Endothelial cell (in vitro differentiated cells): ENCODE data around the gene PLEKHG7. TPM values are rescaled to one million over a fixed set of nuclear protein-coding genes. Genes with fewer than 3 reads are reported as not detected.

ENCODE experiments used
- DNase-seq: peaks from one replicate; pipeline ENCODE4 v3.0.0; 2021; ENCODE audit warnings: low spot score
- H3K27ac Mint-ChIP-seq: one replicate; pipeline ENCODE4 v1.8.0; 2021; ENCODE audit warnings: mixed read lengths, inconsistent platforms; ENCODE audit not compliant: unreplicated experiment
- H3K27me3 Mint-ChIP-seq: one replicate; pipeline ENCODE4 v1.8.0; 2021; ENCODE audit warnings: mild to moderate bottlenecking, moderate library complexity, mixed read lengths, inconsistent platforms; ENCODE audit not compliant: unreplicated experiment
- H3K36me3 Mint-ChIP-seq: one replicate; pipeline ENCODE4 v1.8.0; 2021; ENCODE audit warnings: mild to moderate bottlenecking, low read depth, mixed read lengths, inconsistent platforms; ENCODE audit not compliant: unreplicated experiment
- H3K4me1 Mint-ChIP-seq: one replicate; pipeline ENCODE4 v1.8.0; 2021; ENCODE audit warnings: mild to moderate bottlenecking, mixed read lengths, inconsistent platforms; ENCODE audit not compliant: unreplicated experiment
- H3K4me3 Mint-ChIP-seq: one replicate; pipeline ENCODE4 v1.8.0; 2021; ENCODE audit warnings: mild to moderate bottlenecking, mixed read lengths, inconsistent platforms; ENCODE audit not compliant: unreplicated experiment
- H3K9me3 Mint-ChIP-seq: one replicate; pipeline ENCODE4 v1.8.0; 2021; ENCODE audit warnings: mixed read lengths, inconsistent platforms; ENCODE audit not compliant: unreplicated experiment
- CTCF ChIP-seq: fragments of 200-600 bp; sonication (generic); IDR thresholded peaks from one replicate; pipeline ENCODE4 v1.5.0; 2021; ENCODE audit warnings: antibody characterized with exemption; ENCODE audit not compliant: unreplicated experiment
- total RNA-seq: library from RNA; stranded (reverse); fragmentation: NEBNext Ultra II Directional; extraction: Animal tissue kit (Norgen Biotek cat#: 25700); gene quantifications from one replicate; pipeline ENCODE4 v1.2.1, GENCODE V29; 2021; ENCODE audit not compliant: unreplicated experiment

PLEKHG7 gene
- total RNA-seq, 1 donor from 2014 or later, result not detected

- no peaks in the 10 kb centered on the region for H3K27me3 Mint-ChIP-seq
- DNase-seq, result no peak
- no peaks in the 10 kb centered on the region for H3K4me1 Mint-ChIP-seq
- H3K36me3 Mint-ChIP-seq, result no peaks in the 10 kb centered on the region
- H3K4me3 Mint-ChIP-seq, result no peak overlapping the region
- H3K9me3 Mint-ChIP-seq, result no peaks in the 10 kb centered on the region
- no peak overlapping the region for H3K27ac Mint-ChIP-seq
- no peak for TF ChIP-seq CTCF
Measured at GRCh38 chr12:92674500-92674899, 28.3 kb upstream of the PLEKHG7 start.

GRCh38 chr12:92675092-92675865 is 27.5 kb upstream of the PLEKHG7 start:
- H3K27me3 Mint-ChIP-seq, result no peaks in the 10 kb centered on the region
- H3K4me1 Mint-ChIP-seq, result no peaks in the 10 kb centered on the region
- no peak overlapping the region for H3K4me3 Mint-ChIP-seq
- H3K36me3 Mint-ChIP-seq, result no peaks in the 10 kb centered on the region
- H3K27ac Mint-ChIP-seq, result no peak overlapping the region
- no peak for TF ChIP-seq CTCF
- no peak for DNase-seq
- no peaks in the 10 kb centered on the region for H3K9me3 Mint-ChIP-seq

GRCh38 chr12:92676710-92677109 is 26.1 kb upstream of the PLEKHG7 start:
- no peak for DNase-seq
- Mint-ChIP-seq H3K27ac (no peak overlapping the region), H3K4me1 (no peaks in the 10 kb centered on the region), H3K4me3 (no peak overlapping the region), H3K27me3 (no peaks in the 10 kb centered on the region), H3K36me3 (no peaks in the 10 kb centered on the region), H3K9me3 (no peaks in the 10 kb centered on the region)
- TF ChIP-seq CTCF, result no peak

GRCh38 chr12:92690601-92691000 is 12.2 kb upstream of the PLEKHG7 start:
- Mint-ChIP-seq H3K27ac (no peak overlapping the region), H3K9me3 (no peaks in the 10 kb centered on the region), H3K36me3 (no peaks in the 10 kb centered on the region), H3K4me1 (peaks cover 11% of the 10 kb centered on the region), H3K4me3 (no peak overlapping the region), H3K27me3 (peaks cover 1% of the 10 kb centered on the region)
- TF ChIP-seq CTCF, result no peak
- no peak for DNase-seq

GRCh38 chr12:92695056-92695455 is 7.7 kb upstream of the PLEKHG7 start:
- H3K4me1 Mint-ChIP-seq, result peaks cover 10% of the 10 kb centered on the region
- H3K27ac Mint-ChIP-seq, result no peak overlapping the region
- DNase-seq, result no peak
- H3K36me3 Mint-ChIP-seq, result no peaks in the 10 kb centered on the region
- no peak for TF ChIP-seq CTCF
- H3K27me3 Mint-ChIP-seq, result peaks cover 1% of the 10 kb centered on the region
- H3K9me3 Mint-ChIP-seq, result no peaks in the 10 kb centered on the region
- H3K4me3 Mint-ChIP-seq, result no peak overlapping the region
